GM23338 (cell line): ENCODE data around the gene KRTAP23-1. TPM values are rescaled to one million over a fixed set of nuclear protein-coding genes. Genes with fewer than 3 reads are reported as not detected.

Experiments
- ATAC-seq: fragments of 200-7000 bp; cut with Tn5 transposase; 3 replicates; pipeline ENCODE4 v1.9.1; 2020
- DNase-seq: peaks from one replicate; pipeline ENCODE4 v3.0.0-alpha.2; 2015; ENCODE audit warnings: low spot score
- H2AFZ ChIP-seq: fragments of 200-600 bp; sonication (generic); 2 replicates; pipeline ENCODE4 v1.8.0; 2016; ENCODE audit warnings: antibody characterized with exemption, mild to moderate bottlenecking, moderate library complexity
- H3F3A ChIP-seq: fragments of 200-600 bp; sonication (generic); replicated peaks from 2 replicates; pipeline ENCODE4 v1.8.0; 2017; ENCODE audit warnings: antibody characterized with exemption, mixed run types, low read depth
- H3K27ac ChIP-seq: fragments of 200-600 bp; sonication (generic); 2 replicates; pipeline ENCODE4 v1.6.1; 2016; ENCODE audit warnings: low read depth
- H3K27me3 ChIP-seq: fragments of 200-600 bp; sonication (generic); 2 replicates; pipeline ENCODE4 v1.8.0; 2016; ENCODE audit warnings: mild to moderate bottlenecking, mixed run types, moderate library complexity; ENCODE audit not compliant: insufficient read depth
- H3K36me3 ChIP-seq: fragments of 200-600 bp; sonication (generic); 2 replicates; pipeline ENCODE4 v1.8.0; 2016; ENCODE audit warnings: mild to moderate bottlenecking; ENCODE audit not compliant: insufficient read depth
- H3K4me1 ChIP-seq: fragments of 200-600 bp; sonication (generic); 2 replicates; pipeline ENCODE4 v1.8.0; 2016; ENCODE audit warnings: mild to moderate bottlenecking, moderate library complexity; ENCODE audit not compliant: insufficient read depth
- H3K4me2 ChIP-seq: fragments of 200-600 bp; sonication (generic); 2 replicates; pipeline ENCODE4 v1.7.1; 2017; ENCODE audit warnings: mixed run types
- H3K4me3 ChIP-seq: fragments of 200-600 bp; sonication (generic); 2 replicates; pipeline ENCODE4 v1.6.1; 2016; ENCODE audit warnings: mixed run types
- H3K79me2 ChIP-seq: fragments of 200-600 bp; sonication (generic); replicated peaks from 2 replicates; pipeline ENCODE4 v1.8.0; 2017; ENCODE audit warnings: mild to moderate bottlenecking; ENCODE audit not compliant: insufficient read depth
- H3K9me2 ChIP-seq: fragments of 200-600 bp; sonication (generic); 2 replicates; pipeline ENCODE4 v1.8.0; 2017; ENCODE audit not compliant: insufficient read depth
- H4K20me1 ChIP-seq: fragments of 200-600 bp; sonication (generic); replicated peaks from 2 replicates; pipeline ENCODE4 v1.8.0; 2017; ENCODE audit warnings: mild to moderate bottlenecking; ENCODE audit not compliant: insufficient read depth
- H3K27ac Mint-ChIP-seq: 2 replicates; pipeline ENCODE4 v1.8.0; 2020; ENCODE audit warnings: inconsistent platforms, mild to moderate bottlenecking, moderate library complexity, mixed read lengths
- H3K27me3 Mint-ChIP-seq: 3 replicates; pipeline ENCODE4 v1.8.0; 2022; ENCODE audit warnings: low read depth, mild to moderate bottlenecking, moderate library complexity, mixed read lengths, inconsistent platforms; ENCODE audit not compliant: insufficient read depth, poor library complexity
- H3K36me3 Mint-ChIP-seq: 3 replicates; pipeline ENCODE4 v1.8.0; 2021; ENCODE audit warnings: low read depth, mild to moderate bottlenecking, inconsistent platforms, moderate library complexity, mixed read lengths
- H3K4me1 Mint-ChIP-seq: 3 replicates; pipeline ENCODE4 v1.8.0; 2020; ENCODE audit warnings: mild to moderate bottlenecking, inconsistent platforms, mixed read lengths
- H3K4me3 Mint-ChIP-seq: 3 replicates; pipeline ENCODE4 v1.8.0; 2021; ENCODE audit warnings: moderate library complexity, mild to moderate bottlenecking, inconsistent platforms, mixed read lengths
- H3K9me3 Mint-ChIP-seq: 3 replicates; pipeline ENCODE4 v1.8.0; 2020; ENCODE audit warnings: moderate library complexity, mild to moderate bottlenecking, inconsistent platforms, mixed read lengths
- ETS1 ChIP-seq: IDR thresholded peaks from 2 replicates; pipeline ENCODE4 v1.6.1; 2016; ENCODE audit warnings: antibody characterized with exemption
- EZH2 ChIP-seq: fragments of 200-600 bp; sonication (generic); IDR thresholded peaks from one replicate; pipeline ENCODE4 v1.8.0; 2017; ENCODE audit warnings: antibody characterized with exemption, mild to moderate bottlenecking, low read depth; ENCODE audit not compliant: unreplicated experiment
- JUNB ChIP-seq: IDR thresholded peaks from one replicate; pipeline ENCODE4 v1.6.1; 2016; ENCODE audit warnings: antibody characterized with exemption; ENCODE audit not compliant: unreplicated experiment
- NANOG ChIP-seq: IDR thresholded peaks from 2 replicates; pipeline ENCODE4 v1.6.1; 2016; ENCODE audit warnings: antibody characterized with exemption, borderline replicate concordance
- POLR2AphosphoS5 ChIP-seq: IDR thresholded peaks from 2 replicates; pipeline ENCODE4 v1.6.1; 2016; ENCODE audit warnings: antibody characterized with exemption, low read depth
- STAT1 ChIP-seq: IDR thresholded peaks from one replicate; pipeline ENCODE4 v1.6.1; 2016; ENCODE audit warnings: antibody characterized with exemption; ENCODE audit not compliant: unreplicated experiment
- ZNF331 ChIP-seq: fragments of 250-450 bp; sonication (Bioruptor Pico); IDR thresholded peaks from 2 replicates; pipeline ENCODE4 v1.5.0; 2020; ENCODE audit warnings: low read depth, mild to moderate bottlenecking, moderate library complexity
- polyA plus RNA-seq: library from polyadenylated mRNA; unstranded; fragments of >200 nt; fragmentation: Nextera tagmentation; extraction: Ambion mirVana; gene quantifications from 2 replicates; pipeline ENCODE4 v1.2.1, GENCODE V29; 2016
- total RNA-seq: library from RNA; depleted of rRNA; stranded (reverse); fragments of >200 nt; shearing (Covaris generic); gene quantifications from 2 replicates; pipeline ENCODE4 v1.2.3, GENCODE V29; 2014
- TF ChIP-seq, protein P1 (sequence below): fragments of 250-450 bp; sonication (Bioruptor Pico); IDR thresholded peaks from 2 replicates; pipeline ENCODE4 v1.5.0; 2020; ENCODE audit warnings: mild to moderate bottlenecking, moderate library complexity

Gene KRTAP23-1
- total and polyA plus RNA-seq, 2 experiments from 2014 or later = not detected

DNA sequence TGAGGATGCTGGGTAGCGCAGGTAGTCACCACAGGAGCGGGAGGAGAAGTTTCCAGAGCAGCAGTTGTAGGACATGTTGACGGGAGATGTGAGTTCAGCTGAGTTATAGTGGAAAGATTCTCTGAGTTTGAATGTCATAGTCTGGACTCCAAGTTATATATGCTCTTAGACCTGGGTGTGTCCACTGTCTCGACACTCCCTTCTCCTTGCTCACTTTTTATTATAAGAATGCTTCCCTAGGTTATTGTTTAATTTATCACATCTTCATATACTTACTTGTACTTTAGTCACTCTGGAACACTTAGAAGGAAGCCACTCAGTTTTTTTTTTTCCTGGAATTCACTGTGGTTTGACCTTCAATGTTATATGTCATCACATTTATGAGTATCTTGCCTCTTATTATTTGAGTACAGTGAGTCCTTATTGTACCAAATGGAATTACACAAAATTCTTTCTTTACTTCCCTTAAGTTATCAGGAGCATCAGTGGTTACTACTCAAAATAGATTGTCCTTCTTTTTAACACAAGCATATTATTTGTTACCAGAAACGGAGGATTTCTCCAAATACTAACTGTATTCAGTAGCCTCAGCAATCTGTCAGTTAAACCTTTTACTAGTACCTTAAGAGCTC lies 23.8 kb upstream of the KRTAP23-1 start, which contains the start of gene KRTAP13-2:
Gene KRTAP13-2 (minus strand): TSS at position 133 of the 632 bp plus-strand sequence. CDS start 58 bp downstream, at position 75.
- H3K27me3 ChIP-seq = no peaks in the 10 kb centered on the region
- Mint-ChIP-seq H3K4me3 (no peak within 1 kb of the TSS), H3K4me1 (no peaks in the 10 kb centered on the region), H3K27me3 (no peaks in the 10 kb centered on the region), H3K27ac (0 out of 2 replicates have a peak within 1 kb of the TSS, but pooled peaks have one; percentile 14), H3K36me3 (no peaks in the 10 kb centered on the region; the same call in 2 of the 3 replicates), H3K9me3 (peaks cover 8% of the 10 kb centered on the region)
- TF ChIP-seq, protein P1, sequence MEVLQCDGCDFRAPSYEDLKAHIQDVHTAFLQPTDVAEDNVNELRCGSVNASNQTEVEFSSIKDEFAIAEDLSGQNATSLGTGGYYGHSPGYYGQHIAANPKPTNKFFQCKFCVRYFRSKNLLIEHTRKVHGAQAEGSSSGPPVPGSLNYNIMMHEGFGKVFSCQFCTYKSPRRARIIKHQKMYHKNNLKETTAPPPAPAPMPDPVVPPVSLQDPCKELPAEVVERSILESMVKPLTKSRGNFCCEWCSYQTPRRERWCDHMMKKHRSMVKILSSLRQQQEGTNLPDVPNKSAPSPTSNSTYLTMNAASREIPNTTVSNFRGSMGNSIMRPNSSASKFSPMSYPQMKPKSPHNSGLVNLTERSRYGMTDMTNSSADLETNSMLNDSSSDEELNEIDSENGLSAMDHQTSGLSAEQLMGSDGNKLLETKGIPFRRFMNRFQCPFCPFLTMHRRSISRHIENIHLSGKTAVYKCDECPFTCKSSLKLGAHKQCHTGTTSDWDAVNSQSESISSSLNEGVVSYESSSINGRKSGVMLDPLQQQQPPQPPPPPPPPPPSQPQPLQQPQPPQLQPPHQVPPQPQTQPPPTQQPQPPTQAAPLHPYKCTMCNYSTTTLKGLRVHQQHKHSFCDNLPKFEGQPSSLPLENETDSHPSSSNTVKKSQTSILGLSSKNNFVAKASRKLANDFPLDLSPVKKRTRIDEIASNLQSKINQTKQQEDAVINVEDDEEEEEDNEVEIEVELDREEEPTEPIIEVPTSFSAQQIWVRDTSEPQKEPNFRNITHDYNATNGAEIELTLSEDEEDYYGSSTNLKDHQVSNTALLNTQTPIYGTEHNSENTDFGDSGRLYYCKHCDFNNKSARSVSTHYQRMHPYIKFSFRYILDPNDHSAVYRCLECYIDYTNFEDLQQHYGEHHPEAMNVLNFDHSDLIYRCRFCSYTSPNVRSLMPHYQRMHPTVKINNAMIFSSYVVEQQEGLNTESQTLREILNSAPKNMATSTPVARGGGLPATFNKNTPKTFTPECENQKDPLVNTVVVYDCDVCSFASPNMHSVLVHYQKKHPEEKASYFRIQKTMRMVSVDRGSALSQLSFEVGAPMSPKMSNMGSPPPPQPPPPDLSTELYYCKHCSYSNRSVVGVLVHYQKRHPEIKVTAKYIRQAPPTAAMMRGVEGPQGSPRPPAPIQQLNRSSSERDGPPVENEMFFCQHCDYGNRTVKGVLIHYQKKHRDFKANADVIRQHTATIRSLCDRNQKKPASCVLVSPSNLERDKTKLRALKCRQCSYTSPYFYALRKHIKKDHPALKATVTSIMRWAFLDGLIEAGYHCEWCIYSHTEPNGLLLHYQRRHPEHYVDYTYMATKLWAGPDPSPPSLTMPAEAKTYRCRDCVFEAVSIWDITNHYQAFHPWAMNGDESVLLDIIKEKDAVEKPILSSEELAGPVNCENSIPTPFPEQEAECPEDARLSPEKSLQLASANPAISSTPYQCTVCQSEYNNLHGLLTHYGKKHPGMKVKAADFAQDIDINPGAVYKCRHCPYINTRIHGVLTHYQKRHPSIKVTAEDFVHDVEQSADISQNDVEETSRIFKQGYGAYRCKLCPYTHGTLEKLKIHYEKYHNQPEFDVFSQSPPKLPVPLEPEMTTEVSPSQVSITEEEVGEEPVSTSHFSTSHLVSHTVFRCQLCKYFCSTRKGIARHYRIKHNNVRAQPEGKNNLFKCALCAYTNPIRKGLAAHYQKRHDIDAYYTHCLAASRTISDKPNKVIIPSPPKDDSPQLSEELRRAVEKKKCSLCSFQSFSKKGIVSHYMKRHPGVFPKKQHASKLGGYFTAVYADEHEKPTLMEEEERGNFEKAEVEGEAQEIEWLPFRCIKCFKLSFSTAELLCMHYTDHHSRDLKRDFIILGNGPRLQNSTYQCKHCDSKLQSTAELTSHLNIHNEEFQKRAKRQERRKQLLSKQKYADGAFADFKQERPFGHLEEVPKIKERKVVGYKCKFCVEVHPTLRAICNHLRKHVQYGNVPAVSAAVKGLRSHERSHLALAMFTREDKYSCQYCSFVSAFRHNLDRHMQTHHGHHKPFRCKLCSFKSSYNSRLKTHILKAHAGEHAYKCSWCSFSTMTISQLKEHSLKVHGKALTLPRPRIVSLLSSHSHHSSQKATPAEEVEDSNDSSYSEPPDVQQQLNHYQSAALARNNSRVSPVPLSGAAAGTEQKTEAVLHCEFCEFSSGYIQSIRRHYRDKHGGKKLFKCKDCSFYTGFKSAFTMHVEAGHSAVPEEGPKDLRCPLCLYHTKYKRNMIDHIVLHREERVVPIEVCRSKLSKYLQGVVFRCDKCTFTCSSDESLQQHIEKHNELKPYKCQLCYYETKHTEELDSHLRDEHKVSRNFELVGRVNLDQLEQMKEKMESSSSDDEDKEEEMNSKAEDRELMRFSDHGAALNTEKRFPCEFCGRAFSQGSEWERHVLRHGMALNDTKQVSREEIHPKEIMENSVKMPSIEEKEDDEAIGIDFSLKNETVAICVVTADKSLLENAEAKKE = no peak
- TF ChIP-seq ZNF331 = no peak
- no peak for TF ChIP-seq STAT1
- no peak for TF ChIP-seq EZH2
- no peak for TF ChIP-seq NANOG
- no peak for TF ChIP-seq POLR2AphosphoS5
- no peak for TF ChIP-seq JUNB
- no peak for TF ChIP-seq ETS1
- H3F3A ChIP-seq = no peaks in the 10 kb centered on the region
- H4K20me1 ChIP-seq = no peaks in the 10 kb centered on the region
- H3K79me2 ChIP-seq = no peaks in the 10 kb centered on the region
- H3K4me2 ChIP-seq = no peak within 1 kb of the TSS
- H3K36me3 ChIP-seq = no peaks in the 10 kb centered on the region
- no peak for DNase-seq
- no peak within 1 kb of the TSS for H3K27ac ChIP-seq
- H2AFZ ChIP-seq = no peak within 1 kb of the TSS
- H3K4me3 ChIP-seq = no peak within 1 kb of the TSS
- ATAC-seq = no peak
- H3K9me2 ChIP-seq = no peaks in the 10 kb centered on the region
- H3K4me1 ChIP-seq = no peaks in the 10 kb centered on the region
